HEK293T (cell line): ENCODE data around the gene FAM163B.

Experiments used
- BHLHE40 ChIP-seq: fragments of 450-650 bp; IDR thresholded peaks from 2 replicates; pipeline ENCODE4 v1.6.1; 2016; ENCODE audit warnings: mild to moderate bottlenecking, moderate library complexity, borderline replicate concordance
- CTBP1 ChIP-seq: fragments of 450-650 bp; IDR thresholded peaks from 2 replicates; pipeline ENCODE4 v1.6.1; 2016; ENCODE audit warnings: borderline replicate concordance
- ELF4 ChIP-seq: fragments of 450-650 bp; IDR thresholded peaks from 2 replicates; pipeline ENCODE4 v1.6.1; 2017; ENCODE audit warnings: antibody characterized with exemption
- FOXA1 ChIP-seq: fragments of 450-650 bp; IDR thresholded peaks from 2 replicates; pipeline ENCODE4 v1.6.1; 2016; ENCODE audit warnings: mild to moderate bottlenecking
- FOXK2 ChIP-seq: fragments of 450-650 bp; IDR thresholded peaks from 2 replicates; pipeline ENCODE4 v1.6.1; 2016; ENCODE audit warnings: mild to moderate bottlenecking
- FOXM1 ChIP-seq: fragments of 450-650 bp; IDR thresholded peaks from 2 replicates; pipeline ENCODE4 v1.6.1; 2017; ENCODE audit warnings: mild to moderate bottlenecking, borderline replicate concordance
- HDGF ChIP-seq: fragments of 450-650 bp; IDR thresholded peaks from 2 replicates; pipeline ENCODE4 v1.6.1; 2017; ENCODE audit warnings: antibody characterized with exemption, borderline replicate concordance
- NFRKB ChIP-seq: fragments of 450-650 bp; IDR thresholded peaks from 2 replicates; pipeline ENCODE4 v1.6.1; 2016; ENCODE audit warnings: mild to moderate bottlenecking, moderate library complexity
- SP1 ChIP-seq: fragments of 450-650 bp; IDR thresholded peaks from 2 replicates; pipeline ENCODE4 v1.6.1; 2017
- SUZ12 ChIP-seq: fragments of 450-650 bp; IDR thresholded peaks from 2 replicates; pipeline ENCODE4 v1.6.1; 2016; ENCODE audit warnings: mild to moderate bottlenecking
- TARDBP ChIP-seq: fragments of 450-650 bp; IDR thresholded peaks from 2 replicates; pipeline ENCODE4 v1.6.1; 2016
- TF ChIP-seq, protein P1 (sequence below): fragments of 450-650 bp; IDR thresholded peaks from 2 replicates; pipeline ENCODE4 v1.6.1; 2016

GRCh38 chr9:133618726-133619125, 9.5 kb upstream of the FAM163B start:
- TF ChIP-seq NFRKB (no peak), FOXK2 (no peak), SUZ12 (no peak), CTBP1 (no peak), HDGF (no peak), TARDBP (no peak), FOXM1 (no peak), SP1 (no peak), ELF4 (no peak), BHLHE40 (no peak), FOXA1 (no peak)
- TF ChIP-seq, protein P1, sequence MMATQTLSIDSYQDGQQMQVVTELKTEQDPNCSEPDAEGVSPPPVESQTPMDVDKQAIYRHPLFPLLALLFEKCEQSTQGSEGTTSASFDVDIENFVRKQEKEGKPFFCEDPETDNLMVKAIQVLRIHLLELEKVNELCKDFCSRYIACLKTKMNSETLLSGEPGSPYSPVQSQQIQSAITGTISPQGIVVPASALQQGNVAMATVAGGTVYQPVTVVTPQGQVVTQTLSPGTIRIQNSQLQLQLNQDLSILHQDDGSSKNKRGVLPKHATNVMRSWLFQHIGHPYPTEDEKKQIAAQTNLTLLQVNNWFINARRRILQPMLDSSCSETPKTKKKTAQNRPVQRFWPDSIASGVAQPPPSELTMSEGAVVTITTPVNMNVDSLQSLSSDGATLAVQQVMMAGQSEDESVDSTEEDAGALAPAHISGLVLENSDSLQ: no peak
